Body of pancreas (tissue), 4 donors: ENCODE data around the gene H6PD. TPM values are rescaled to one million over a fixed set of nuclear protein-coding genes. Genes with fewer than 3 reads are reported as not detected.
A peak's percentile ranks its signal among the peaks of the same experiment; 100 is the strongest.

Experiments
- ATAC-seq: fragments of 150-250 bp; one replicate; pipeline ENCODE4 v1.9.1; 2016
- DNase-seq, 4 donors: peaks; one replicate each; pipeline ENCODE4 v3.0.0-alpha.2; 2019
- H3K27ac ChIP-seq, 4 donors: fragments of 200-600 bp; sonication (generic); 1 replicate in 3 of 4; 2 replicates in 1 of 4; pipeline versions ENCODE4 v1.5.1 to v1.6.1; 2016 to 2019; ENCODE audit warnings: mild to moderate bottlenecking in 1 of 4, mixed read lengths in 1 of 4, moderate library complexity in 1 of 4
- H3K27me3 ChIP-seq, 2 donors: fragments of 200-600 bp; sonication (generic); one replicate each; pipeline ENCODE4 v1.6.0; 2016; ENCODE audit warnings: mild to moderate bottlenecking in 1 of 2
- H3K36me3 ChIP-seq, 2 donors: fragments of 200-600 bp; sonication (generic); replicated peaks in 1 of 2; 2 replicates each; pipeline ENCODE4 v1.5.1; 2016; ENCODE audit warnings: low read depth in 2 of 2; ENCODE audit not compliant: insufficient read depth in 1 of 2
- H3K4me1 ChIP-seq: fragments of 200-600 bp; sonication (generic); one replicate; pipeline ENCODE4 v1.6.0; 2016
- H3K4me3 ChIP-seq, 2 donors: fragments of 200-600 bp; sonication (generic); 1 replicate in 1 of 2; 2 replicates in 1 of 2; pipeline ENCODE4 v1.5.1; 2016 to 2019
- H3K9me3 ChIP-seq, 3 donors: fragments of 200-600 bp; sonication (generic); 1 replicate in 2 of 3; 2 replicates in 1 of 3; pipeline ENCODE4 v1.5.1; 2016
- POLR2A ChIP-seq, 3 donors: fragments of 450-650 bp; IDR thresholded peaks; one replicate each; pipeline ENCODE4 v1.6.1; 2016; ENCODE audit warnings: antibody characterized with exemption in 3 of 3, mild to moderate bottlenecking in 2 of 3
- WGBS, 2 donors: methylation state at CpG; one replicate each; pipeline ENCODE4 v1.1.5; 2017; 5-methylcytosine and 5-hydroxymethylcytosine counted together
- intact Hi-C: fragments of 100-400 bp; cut with DNase I; formaldehyde crosslinking; loops from one replicate; pipeline ENCODE4 v1.15.1; 2023
- total RNA-seq, 2 donors: library from RNA; depleted of rRNA; stranded (reverse); fragments of >200 nt; gene quantifications; one replicate each; pipeline ENCODE4 v1.1.0, GENCODE V29; 2016
- TF ChIP-seq, protein P1 (sequence below), 7 experiments: fragments of 450-650 bp in 4 of 7; fragments of 200-600 bp in 3 of 7; sonication (generic) in 3 of 7; IDR thresholded peaks; one replicate each; pipeline ENCODE4 v1.5.1; 2016 to 2019; ENCODE audit warnings: antibody characterized with exemption in 7 of 7

Gene H6PD
- total RNA-seq, 2 donors from 2014 or later = 24.1 to 35.6 TPM

DNA sequence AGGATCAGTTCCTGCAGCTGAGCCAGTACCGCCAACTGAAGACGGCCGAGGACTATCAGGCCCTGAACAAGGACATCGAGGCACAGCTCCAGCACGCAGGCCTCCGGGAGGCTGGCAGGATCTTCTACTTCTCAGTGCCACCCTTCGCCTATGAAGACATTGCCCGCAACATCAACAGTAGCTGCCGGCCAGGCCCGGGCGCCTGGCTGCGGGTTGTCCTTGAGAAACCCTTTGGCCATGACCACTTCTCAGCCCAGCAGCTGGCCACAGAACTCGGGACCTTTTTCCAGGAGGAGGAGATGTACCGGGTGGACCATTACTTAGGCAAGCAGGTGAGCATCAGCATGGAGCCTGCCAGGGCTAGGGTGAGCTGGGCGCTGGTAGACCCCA is 10.7 kb downstream of the H6PD start:
- ATAC-seq (no peak), DNase-seq (peak in 1 of 4 donors; percentile 25)
- TF ChIP-seq, protein P1, sequence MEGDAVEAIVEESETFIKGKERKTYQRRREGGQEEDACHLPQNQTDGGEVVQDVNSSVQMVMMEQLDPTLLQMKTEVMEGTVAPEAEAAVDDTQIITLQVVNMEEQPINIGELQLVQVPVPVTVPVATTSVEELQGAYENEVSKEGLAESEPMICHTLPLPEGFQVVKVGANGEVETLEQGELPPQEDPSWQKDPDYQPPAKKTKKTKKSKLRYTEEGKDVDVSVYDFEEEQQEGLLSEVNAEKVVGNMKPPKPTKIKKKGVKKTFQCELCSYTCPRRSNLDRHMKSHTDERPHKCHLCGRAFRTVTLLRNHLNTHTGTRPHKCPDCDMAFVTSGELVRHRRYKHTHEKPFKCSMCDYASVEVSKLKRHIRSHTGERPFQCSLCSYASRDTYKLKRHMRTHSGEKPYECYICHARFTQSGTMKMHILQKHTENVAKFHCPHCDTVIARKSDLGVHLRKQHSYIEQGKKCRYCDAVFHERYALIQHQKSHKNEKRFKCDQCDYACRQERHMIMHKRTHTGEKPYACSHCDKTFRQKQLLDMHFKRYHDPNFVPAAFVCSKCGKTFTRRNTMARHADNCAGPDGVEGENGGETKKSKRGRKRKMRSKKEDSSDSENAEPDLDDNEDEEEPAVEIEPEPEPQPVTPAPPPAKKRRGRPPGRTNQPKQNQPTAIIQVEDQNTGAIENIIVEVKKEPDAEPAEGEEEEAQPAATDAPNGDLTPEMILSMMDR (IDR thresholded peaks at IDR 0.05) = no peak
- TF ChIP-seq POLR2A (IDR thresholded peaks at IDR 0.05) = no peak
- no peak overlapping the region for H3K4me3 ChIP-seq
- intact Hi-C loops = no loop called here
- H3K9me3 ChIP-seq = no peaks in the 10 kb centered on the region
- H3K27ac ChIP-seq = peak overlapping the region; percentile 35 to 94 (median 91)
- H3K36me3 ChIP-seq = no peaks in the 10 kb centered on the region
- peaks cover 88% of the 10 kb centered on the region for H3K4me1 ChIP-seq
- 32 to 69% methylated on average over 5 to 15 of the region's 15 CpGs for whole genome bisulfite sequencing, 2 donors
- H3K27me3 ChIP-seq = no peaks in the 10 kb centered on the region

DNA sequence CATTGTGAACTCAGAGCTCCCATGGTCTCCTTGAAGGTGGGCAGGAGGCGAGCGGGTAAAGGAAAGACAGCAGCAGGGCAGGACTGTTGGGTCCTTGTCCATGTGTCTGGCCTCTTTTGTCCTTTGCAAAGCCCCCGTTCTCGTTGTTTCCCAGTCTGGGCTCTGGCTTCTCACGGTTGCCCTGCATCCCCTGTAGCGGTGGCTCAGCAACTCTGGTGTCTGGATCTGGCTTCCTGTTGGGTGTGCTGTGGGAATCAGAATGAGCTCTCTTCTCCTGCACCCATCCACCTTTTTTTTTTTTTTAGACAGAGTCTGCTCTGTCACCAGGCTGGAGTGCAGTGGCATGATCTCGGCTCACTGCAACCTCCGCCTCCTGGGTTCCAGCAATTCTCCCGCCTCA is 11.1 kb downstream of the H6PD start:
- 92 to 99% methylated on average over 9 of the region's 9 CpGs for WGBS, 2 donors
- no peaks in the 10 kb centered on the region for H3K27me3 ChIP-seq
- ATAC-seq = no peak
- H3K4me3 ChIP-seq = no peak overlapping the region
- H3K36me3 ChIP-seq = no peaks in the 10 kb centered on the region
- H3K4me1 ChIP-seq = peaks cover 88% of the 10 kb centered on the region
- H3K27ac ChIP-seq = no peak overlapping the region
- DNase-seq = no peak
- no peaks in the 10 kb centered on the region for H3K9me3 ChIP-seq
- intact Hi-C loops = no loop called here
- no peak for TF ChIP-seq POLR2A (IDR thresholded peaks at IDR 0.05)
- TF ChIP-seq, protein P1 (IDR thresholded peaks at IDR 0.05) = no peak

DNA sequence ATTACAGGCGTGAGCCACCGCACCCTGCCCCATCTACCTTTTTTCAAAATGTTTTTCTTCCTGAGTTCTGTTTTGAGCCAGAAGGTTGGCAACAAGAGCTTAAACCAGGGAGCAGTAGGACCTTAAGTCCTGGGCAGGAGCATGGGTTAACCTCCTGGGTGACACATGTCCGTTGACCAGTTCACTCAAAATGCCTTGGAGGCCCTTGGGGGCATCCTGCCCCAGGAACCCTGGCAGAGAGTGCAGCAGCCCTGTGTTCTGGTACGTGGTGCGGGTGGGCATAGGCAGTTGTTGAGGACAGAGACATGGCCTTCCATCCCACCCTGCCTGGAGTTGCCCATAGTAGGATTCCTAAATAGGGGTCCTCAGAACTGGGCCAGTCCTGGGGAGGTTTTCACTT is 11.6 kb downstream of the H6PD start:
- TF ChIP-seq, protein P1 (IDR thresholded peaks at IDR 0.05) = no peak
- intact Hi-C loops = no loop called here
- DNase-seq (no peak), ATAC-seq (no peak)
- no peaks in the 10 kb centered on the region for H3K9me3 ChIP-seq
- H3K27me3 ChIP-seq = no peaks in the 10 kb centered on the region
- no peak overlapping the region for H3K4me3 ChIP-seq
- WGBS, 2 donors = 91 to 98% methylated on average over 3 to 5 of the region's 5 CpGs
- peaks cover 88% of the 10 kb centered on the region for H3K4me1 ChIP-seq
- H3K36me3 ChIP-seq = no peaks in the 10 kb centered on the region
- no peak overlapping the region for H3K27ac ChIP-seq

DNA sequence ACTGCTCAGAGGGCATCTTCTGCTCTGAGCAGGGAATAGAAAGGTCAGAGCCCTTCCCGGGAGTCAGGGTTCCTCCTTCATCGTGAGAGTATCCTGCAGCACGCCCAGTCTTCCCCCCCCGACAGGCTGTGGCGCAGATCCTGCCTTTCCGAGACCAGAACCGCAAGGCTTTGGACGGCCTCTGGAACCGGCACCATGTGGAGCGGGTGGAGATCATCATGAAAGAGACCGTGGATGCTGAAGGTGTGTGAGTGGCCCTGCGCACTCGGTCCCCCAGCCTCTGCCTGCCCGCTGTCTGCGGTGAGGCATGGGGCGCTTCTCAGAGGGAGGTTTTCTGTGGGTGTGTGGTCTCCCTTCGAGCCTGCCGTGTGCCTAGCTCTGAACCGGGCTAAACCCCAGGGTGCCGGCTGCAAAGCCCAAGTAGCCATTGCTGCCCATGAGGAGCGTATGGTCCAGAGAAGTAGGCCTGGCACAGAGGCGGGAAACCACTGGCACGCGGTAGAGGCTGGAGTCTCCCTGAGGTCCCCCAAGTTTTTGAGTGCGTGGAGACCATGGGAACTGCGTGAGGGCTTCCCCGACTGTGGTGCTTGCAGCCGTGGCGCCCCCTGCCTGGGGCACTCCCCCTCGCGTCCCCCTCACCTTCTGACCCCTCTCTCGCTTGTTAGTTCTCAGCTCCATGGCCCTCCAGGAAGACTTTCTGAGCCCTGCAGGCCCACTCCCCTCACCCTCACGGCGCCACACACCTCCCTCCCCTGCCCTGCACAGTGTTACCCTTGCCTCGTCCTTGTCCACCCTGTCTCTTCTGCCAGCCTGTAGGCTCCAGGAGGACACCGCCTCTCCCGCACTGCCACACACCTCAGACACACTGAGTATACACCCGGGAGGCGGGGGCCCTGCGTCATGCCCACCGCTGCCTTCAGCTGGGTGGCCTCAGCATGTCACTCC is 12.5 kb downstream of the H6PD start:
- no peak for TF ChIP-seq POLR2A (IDR thresholded peaks at IDR 0.05)
- TF ChIP-seq, protein P1 (IDR thresholded peaks at IDR 0.05) = no peak
- intact Hi-C loops = no loop called here
- no peaks in the 10 kb centered on the region for H3K36me3 ChIP-seq
- ATAC-seq (no peak), DNase-seq (peak in 1 of 4 donors; percentile 3)
- H3K27ac ChIP-seq = no peak overlapping the region
- peaks cover 83% of the 10 kb centered on the region for H3K4me1 ChIP-seq
- no peaks in the 10 kb centered on the region for H3K9me3 ChIP-seq
- H3K27me3 ChIP-seq = no peaks in the 10 kb centered on the region
- WGBS, 2 donors = 92% methylated on average over 21 to 39 of the region's 41 CpGs
- no peak overlapping the region for H3K4me3 ChIP-seq
